ENCODE results near the gene KRTAP10-3. TPM values are rescaled to one million over a fixed set of nuclear protein-coding genes. Genes with fewer than 3 reads are reported as not detected.

The KRTAP10-3 gene, protein sequence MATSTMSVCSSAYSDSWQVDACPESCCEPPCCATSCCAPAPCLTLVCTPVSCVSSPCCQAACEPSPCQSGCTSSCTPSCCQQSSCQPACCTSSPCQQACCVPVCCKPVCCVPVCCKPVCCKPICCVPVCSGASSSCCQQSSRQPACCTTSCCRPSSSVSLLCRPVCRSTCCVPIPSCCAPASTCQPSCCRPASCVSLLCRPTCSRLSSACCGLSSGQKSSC
- not detected in 2 replicates for total RNA-seq

DNA sequence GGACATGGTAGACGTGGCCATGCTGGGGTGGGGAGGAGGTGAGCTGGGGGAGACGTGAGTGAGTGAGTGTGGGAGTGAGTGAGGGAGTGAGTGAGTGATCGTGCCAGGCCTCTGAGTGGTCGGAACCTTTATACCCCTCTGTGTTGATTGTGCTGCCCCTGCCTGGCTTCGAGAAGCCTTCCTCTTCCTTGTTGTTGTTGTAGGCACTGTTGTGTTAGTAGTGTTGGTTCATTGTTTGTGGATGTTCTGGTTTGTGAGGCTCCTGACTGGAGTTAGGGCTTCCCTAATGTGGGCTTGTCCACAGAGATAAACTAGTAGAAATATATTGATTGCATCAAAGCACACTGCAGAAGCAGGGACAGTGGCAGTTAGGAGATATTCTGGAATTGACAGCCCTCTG lies at the start of gene KRTAP10-3:
Gene KRTAP10-3 (minus strand): TSS at position 101 of the 400 bp plus-strand sequence. CDS start 80 bp downstream, at position 21.

DNA sequence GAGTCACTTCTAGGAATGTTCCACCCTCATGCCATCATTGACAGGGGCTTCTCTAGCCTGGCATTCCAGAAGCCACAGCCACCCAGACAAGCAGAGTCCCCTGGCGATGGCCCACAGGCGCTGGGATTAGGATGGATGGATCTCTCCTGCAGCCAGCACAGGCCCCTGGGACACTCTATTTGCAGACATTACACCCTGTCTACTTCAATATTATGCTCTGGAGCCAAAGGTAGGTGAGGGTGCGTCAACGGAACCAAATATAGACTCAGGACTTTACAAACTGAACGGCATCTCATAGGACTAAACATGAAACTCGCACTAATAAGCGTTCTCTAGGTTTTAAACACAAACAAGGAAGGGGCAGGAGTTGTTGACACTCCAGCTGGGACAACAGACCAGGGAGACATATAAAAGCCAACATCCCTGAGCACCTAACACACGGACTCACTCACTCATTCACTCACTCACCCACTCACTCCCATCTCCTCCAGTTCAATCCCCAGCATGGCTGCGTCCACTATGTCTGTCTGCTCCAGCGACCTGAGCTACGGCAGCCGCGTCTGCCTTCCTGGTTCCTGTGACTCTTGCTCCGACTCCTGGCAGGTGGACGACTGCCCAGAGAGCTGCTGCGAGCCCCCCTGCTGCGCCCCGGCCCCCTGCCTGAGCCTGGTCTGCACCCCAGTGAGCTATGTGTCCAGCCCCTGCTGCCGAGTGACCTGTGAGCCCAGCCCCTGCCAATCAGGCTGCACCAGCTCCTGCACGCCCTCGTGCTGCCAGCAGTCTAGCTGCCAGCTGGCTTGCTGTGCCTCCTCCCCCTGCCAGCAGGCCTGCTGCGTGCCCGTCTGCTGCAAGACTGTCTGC lies 41.8 kb upstream of the KRTAP10-3 start, which contains the start of gene KRTAP10-7:
Gene KRTAP10-7 (plus strand): TSS at position 480 of the 861 bp plus-strand sequence. CDS start 25 bp downstream, at position 505.

DNA sequence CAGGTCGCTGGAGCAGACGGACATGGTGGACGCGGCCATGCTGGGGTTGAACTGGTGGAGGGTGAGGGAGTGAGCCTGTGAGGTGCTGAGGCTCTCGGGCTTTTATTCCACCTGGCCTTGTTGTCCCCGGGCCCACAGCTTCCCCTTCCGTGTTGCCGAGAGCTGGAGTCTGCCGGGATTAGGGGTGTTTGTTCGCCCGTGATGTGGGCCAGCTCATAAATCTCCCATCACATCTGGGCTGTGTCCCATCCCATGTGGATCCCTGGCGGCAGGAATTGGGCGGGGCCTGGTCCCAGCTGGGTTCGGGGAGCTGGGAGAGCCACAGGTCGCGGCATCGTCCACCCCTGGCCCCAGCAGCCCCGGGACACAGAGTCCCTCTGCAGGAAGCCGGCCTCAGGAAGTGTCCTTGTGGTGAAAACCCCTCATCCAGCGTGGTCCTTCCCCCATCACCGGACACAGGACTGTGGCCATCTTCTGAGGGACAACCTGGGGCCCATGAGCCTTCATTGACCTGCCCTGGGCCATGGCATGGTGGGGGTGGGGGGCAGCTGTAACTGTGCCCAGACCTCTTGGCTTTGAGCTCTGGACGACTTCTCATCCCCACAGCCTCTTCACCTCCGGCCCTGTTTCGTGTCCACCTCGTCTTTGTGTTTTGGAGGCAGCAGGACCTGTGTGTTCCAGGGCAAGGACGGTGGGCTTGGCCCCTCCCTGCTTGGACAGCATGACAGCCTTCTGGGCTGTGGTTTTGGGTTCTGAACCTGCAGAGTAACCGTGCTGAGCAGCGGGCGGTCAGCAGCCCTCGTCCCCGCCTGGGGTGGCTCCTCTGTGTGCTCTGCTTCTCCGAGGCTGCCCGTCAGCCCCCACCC lies 34.1 kb upstream of the KRTAP10-3 start, which contains the start of gene KRTAP10-6:
Gene KRTAP10-6 (minus strand): TSS at position 60 of the 866 bp plus-strand sequence. CDS start 21 bp downstream, at position 39.

DNA sequence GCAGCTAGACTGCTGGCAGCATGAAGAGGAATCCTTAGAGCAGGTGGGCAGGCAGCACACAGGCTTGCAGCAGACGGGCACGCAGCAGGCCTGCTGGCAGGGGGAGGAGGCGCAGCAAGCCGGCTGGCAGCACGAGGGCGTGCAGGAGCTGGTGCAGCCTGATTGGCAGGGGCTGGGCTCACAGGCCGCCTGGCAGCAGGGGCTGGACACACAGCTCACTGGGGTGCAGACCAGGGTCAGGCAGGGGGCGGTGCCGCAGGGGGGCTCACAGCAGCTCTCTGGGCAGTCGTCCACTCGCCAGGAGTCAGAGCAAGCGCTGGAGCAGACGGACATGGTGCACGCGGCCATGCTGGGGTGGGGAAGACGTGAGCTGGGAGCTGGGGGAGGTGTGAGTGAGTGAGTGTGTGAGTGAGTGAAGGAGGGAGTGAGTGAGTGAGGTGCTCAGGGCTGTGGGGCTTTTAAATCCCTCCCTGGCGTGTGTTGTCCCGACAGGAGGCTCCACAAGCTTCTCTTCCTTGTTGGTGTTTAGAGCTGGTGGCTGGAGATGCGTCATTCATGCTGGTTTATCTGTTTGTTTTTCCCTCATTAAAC lies 21.7 kb upstream of the KRTAP10-3 start, which contains the start of gene KRTAP10-5:
Gene KRTAP10-5 (minus strand): TSS at position 374 of the 591 bp plus-strand sequence. CDS start 26 bp downstream, at position 348.

DNA sequence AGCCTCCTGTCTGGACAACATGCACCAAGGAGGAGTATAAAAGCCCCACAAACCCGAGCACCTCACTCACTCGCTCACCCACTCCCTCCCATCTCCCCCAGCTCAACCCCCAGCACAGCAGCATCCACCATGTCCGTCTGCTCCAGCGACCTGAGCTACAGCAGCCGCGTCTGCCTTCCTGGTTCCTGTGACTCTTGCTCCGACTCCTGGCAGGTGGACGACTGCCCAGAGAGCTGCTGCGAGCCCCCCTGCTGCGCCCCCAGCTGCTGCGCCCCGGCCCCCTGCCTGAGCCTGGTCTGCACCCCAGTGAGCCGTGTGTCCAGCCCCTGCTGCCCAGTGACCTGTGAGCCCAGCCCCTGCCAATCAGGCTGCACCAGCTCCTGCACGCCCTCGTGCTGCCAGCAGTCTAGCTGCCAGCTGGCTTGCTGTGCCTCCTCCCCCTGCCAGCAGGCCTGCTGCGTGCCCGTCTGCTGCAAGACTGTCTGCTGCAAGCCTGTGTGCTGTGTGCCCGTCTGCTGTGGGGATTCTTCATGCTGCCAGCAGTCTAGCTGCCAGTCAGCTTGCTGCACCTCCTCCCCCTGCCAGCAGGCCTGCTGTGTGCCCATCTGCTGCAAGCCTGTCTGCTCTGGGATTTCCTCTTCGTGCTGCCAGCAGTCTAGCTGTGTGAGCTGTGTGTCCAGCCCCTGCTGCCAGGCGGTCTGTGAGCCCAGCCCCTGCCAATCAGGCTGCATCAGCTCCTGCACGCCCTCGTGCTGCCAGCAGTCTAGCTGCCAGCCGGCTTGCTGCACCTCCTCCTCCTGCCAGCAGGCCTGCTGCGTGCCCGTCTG lies 15.2 kb upstream of the KRTAP10-3 start, which contains the start of gene KRTAP10-4:
Gene KRTAP10-4 (plus strand): TSS at position 100 of the 827 bp plus-strand sequence. CDS start 30 bp downstream, at position 130.

DNA sequence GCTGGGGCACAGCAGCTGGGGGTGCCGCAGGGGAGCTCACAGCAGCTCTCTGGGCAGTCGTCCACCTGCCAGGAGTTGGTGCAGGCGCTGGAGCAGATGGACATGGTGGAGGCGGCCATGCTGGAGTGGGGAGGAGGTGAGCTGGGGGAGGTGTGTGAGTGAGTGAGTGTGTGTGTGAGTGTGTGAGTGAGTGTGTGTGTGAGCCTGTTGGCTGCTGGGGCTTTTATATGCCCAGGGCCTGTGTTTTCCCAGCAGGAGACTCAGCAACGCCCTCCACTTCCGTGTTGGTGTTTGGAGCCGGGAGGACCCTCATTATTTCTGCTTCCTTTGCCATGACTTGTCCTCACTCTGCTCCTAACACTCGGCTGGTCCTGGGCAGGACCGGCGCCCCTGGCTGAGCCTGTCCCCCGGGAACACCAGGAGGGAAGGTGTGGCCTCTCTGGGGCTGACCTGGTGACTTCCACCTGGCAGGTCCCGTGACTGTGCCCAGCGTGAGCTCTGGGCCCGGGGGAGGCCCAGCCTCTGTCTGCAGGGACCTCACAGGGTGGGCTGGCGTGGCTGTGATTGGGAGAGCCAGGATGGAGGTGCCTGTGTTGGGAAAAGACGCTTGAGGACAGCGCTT lies 7.1 kb downstream of the KRTAP10-3 start, which contains the start of gene KRTAP10-2:
Gene KRTAP10-2 (minus strand): TSS at position 166 of the 622 bp plus-strand sequence. CDS start 47 bp downstream, at position 119.

DNA sequence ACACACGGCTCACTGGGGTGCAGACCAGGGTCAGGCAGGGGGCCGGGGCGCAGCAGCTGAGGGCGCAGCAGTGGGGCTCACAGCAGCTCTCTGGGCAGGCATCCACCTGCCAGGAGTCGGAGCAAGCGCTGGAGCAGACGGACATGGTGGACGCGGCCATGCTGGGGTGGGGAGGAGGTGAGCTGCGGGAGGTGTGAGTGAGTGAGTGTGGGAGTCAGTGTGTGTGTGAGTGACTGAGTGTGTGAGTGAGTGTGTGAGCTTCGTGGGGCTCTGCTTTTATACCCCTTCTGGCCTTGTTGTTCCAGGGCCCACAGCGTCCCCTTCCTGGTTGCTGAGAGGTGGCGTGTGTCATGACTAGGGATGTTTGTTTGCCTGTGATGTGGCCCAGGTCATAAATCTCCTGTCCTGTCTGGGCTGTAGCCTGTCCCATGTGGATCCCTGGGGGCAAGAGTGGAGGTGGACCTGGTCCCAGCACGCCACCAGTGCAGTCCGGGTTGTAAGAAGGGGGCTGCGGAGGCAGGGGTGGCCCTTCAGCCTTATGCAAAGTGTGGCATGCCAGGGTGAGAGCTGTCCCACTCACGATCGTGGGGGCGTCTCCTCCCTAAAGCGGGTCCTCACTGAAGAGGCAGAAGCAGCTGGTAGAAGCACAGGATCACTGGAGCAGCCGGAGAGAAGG lies 18.5 kb downstream of the KRTAP10-3 start, which contains the start of gene KRTAP10-1:
Gene KRTAP10-1 (minus strand): TSS at position 205 of the 676 bp plus-strand sequence. CDS start 45 bp downstream, at position 160.

Other genes with a start within 250 kb of the KRTAP10-3 start
- 13.4 and 15.6 TPM in 2 replicates for gene CFAP410, start 219.4 kb downstream of the KRTAP10-3 start, total RNA-seq
- under 0.01 TPM in 1 of 2 replicates, not detected in the other for gene TRPM2, start 205.2 kb downstream of the KRTAP10-3 start, total RNA-seq
- gene LRRC3, start 103.3 kb downstream of the KRTAP10-3 start, total RNA-seq: 0.13 and 0.25 TPM in 2 replicates
- gene KRTAP10-1, start 18.6 kb downstream of the KRTAP10-3 start, total RNA-seq: not detected in 2 replicates
- gene KRTAP10-2, start 7.3 kb downstream of the KRTAP10-3 start, total RNA-seq: not detected in 2 replicates
- not detected in 2 replicates for gene KRTAP10-4, start 14.9 kb upstream of the KRTAP10-3 start, total RNA-seq
- gene KRTAP10-5, start 21.8 kb upstream of the KRTAP10-3 start, total RNA-seq: not detected in 2 replicates
- gene KRTAP10-6, start 33.7 kb upstream of the KRTAP10-3 start, total RNA-seq: not detected in 2 replicates
- not detected in 2 replicates for gene KRTAP10-7, start 41.8 kb upstream of the KRTAP10-3 start, total RNA-seq
- gene KRTAP10-8, start 53.3 kb upstream of the KRTAP10-3 start, total RNA-seq: not detected in 2 replicates
- not detected in 2 replicates for gene KRTAP10-9, start 68.3 kb upstream of the KRTAP10-3 start, total RNA-seq
- not detected in 2 replicates for gene KRTAP10-10, start 78.6 kb upstream of the KRTAP10-3 start, total RNA-seq
- gene KRTAP10-11, start 87.6 kb upstream of the KRTAP10-3 start, total RNA-seq: not detected in 2 replicates
- not detected in 2 replicates for gene KRTAP12-4, start 95.9 kb upstream of the KRTAP10-3 start, total RNA-seq
- not detected in 2 replicates for gene KRTAP12-3, start 99.1 kb upstream of the KRTAP10-3 start, total RNA-seq
- not detected in 2 replicates for gene KRTAP12-2, start 108.1 kb upstream of the KRTAP10-3 start, total RNA-seq
- not detected in 2 replicates for gene KRTAP12-1, start 123.4 kb upstream of the KRTAP10-3 start, total RNA-seq
- gene KRTAP10-12, start 138.4 kb upstream of the KRTAP10-3 start, total RNA-seq: not detected in 2 replicates
- gene TSPEAR, start 152.8 kb upstream of the KRTAP10-3 start, total RNA-seq: not detected in 2 replicates
- 68.0 and 76.8 TPM in 2 replicates for gene UBE2G2, start 243.0 kb upstream of the KRTAP10-3 start, total RNA-seq

Data from aortic smooth muscle cell (primary cell).